GM19395 (cell line): Measurements from ENCODE around the gene EPN3.

Source experiments
- ATAC-seq: cut with Tn5 transposase; IDR thresholded peaks from one replicate; pipeline ENCODE4 v1.9.1; 2021; ENCODE audit warnings: mild to moderate bottlenecking, moderate library complexity; ENCODE audit not compliant: unreplicated experiment

Gene EPN3

DNA sequence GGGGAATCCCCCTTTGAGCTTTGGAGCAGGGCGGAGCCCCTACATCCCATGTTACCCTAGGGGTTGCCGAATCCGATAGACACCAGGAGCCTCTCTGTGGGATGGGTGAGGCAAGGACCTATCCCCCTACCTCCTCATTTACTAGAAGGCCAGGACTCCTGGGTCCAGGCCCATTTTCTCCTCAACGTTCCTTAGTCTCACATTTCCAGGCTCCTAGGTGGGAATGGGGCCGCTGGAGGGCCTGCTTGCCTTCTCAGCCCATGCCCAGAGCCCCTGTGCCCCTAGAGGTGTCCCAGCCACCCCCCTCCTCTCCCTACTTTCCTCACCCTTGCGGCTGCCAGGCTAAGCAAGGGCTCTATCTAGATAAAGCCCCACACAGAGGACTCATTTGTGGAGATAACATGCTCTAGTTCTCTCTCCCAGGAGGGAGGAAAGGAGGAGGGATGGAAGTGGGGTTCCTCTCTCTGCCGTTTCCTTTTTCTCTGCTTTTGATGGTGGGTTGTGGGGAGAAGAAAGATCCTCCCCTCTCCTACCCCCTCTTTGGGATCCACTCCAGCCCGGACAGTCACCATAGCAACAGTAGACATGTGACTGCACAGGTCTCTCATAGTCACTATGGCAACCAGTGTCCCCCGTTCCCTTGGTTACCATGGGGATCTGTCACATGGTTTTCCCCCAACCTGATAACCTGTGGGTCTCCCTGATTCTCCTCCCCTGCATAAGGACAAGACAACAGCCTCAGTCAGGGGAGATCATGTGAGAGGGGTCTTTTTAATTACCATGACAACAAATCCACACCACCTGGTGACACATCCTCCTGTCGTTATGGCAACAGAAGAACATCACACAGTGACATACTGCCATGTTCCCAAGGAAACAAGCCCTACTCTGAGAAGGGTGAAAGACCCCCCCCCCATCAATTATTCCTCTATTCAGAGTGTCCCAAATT lies 33.1 kb downstream of the EPN3 start:
- no peak for ATAC-seq

DNA sequence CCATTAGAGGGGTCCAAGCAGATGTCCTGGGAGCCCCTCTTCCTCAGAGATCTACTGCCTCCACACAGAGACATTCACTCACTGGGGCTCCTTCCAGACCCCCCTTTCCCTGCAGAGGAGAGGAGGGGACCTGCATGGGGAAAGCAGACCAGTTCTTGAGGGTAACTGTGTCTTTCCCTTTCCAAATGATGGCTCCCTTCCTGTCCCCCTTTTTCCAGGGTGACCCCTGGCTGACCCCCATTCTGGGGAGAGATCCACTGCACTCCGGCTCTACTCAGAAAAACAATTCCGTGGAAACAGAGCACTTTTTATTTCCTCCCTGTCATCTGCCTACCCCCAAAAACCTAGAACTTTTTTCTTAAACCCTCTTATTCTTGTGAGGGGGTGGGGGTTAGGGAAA lies 34.4 kb downstream of the EPN3 start:
- ATAC-seq = no peak

- ATAC-seq = no peak
Measured at GRCh38 chr17:50568659-50569058, 36.1 kb downstream of the EPN3 start.

GRCh38 chr17:50569592-50569991 lies 37.1 kb downstream of the EPN3 start:
- no peak for ATAC-seq

GRCh38 chr17:50570032-50570431 lies 37.5 kb downstream of the EPN3 start:
- ATAC-seq = no peak

GRCh38 chr17:50570528-50570927 lies 38.0 kb downstream of the EPN3 start:
- no peak for ATAC-seq

DNA sequence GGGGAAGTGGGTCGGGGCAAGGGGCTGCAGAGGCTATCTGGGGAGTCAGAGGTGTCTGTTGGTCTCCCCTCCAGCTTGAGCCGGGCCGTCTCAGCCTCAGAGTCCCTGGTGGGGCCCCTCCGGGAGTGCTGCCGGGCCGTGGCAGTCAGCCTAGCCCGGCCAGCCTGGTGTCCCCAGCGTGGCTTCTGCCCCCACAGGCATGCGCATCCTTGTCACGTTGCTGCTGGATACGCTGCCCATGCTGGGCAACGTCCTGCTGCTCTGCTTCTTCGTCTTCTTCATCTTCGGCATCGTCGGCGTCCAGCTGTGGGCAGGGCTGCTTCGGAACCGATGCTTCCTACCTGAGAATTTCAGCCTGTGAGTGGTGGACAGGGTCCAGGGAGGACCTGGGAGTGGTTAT lies 39.1 kb downstream of the EPN3 start:
- no peak for ATAC-seq

- ATAC-seq = no peak
Measured at GRCh38 chr17:50572541-50572940, 40.0 kb downstream of the EPN3 start.

- no peak for ATAC-seq
Measured at GRCh38 chr17:50573866-50574611, 41.5 kb downstream of the EPN3 start.

DNA sequence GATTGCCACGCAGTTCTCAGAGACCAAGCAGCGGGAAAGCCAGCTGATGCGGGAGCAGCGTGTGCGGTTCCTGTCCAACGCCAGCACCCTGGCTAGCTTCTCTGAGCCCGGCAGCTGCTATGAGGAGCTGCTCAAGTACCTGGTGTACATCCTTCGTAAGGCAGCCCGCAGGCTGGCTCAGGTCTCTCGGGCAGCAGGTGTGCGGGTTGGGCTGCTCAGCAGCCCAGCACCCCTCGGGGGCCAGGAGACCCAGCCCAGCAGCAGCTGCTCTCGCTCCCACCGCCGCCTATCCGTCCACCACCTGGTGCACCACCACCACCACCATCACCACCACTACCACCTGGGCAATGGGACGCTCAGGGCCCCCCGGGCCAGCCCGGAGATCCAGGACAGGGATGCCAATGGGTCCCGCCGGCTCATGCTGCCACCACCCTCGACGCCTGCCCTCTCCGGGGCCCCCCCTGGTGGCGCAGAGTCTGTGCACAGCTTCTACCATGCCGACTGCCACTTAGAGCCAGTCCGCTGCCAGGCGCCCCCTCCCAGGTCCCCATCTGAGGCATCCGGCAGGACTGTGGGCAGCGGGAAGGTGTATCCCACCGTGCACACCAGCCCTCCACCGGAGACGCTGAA lies 43.2 kb downstream of the EPN3 start:
- ATAC-seq = no peak

DNA sequence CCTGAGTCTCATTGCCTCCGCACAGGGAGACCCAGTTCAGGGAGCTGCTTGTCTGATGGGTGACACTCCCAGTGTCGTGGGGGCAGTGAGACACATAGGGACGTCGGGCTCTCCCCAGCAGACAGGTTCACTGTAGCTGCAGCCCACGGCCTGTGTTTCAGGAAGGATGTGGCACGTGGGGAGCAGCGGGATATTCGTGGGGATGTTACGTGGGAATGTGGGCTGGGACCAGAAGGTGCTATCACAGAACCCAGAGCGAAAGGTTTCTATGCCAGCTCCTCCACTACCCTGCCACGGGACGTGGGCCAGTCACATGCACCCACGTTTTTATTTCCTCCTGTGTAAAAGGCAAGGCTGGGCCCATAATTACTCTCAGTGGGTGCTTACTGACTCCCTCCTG lies 44.3 kb downstream of the EPN3 start:
- ATAC-seq = no peak

GRCh38 chr17:50577451-50577954 lies 45.0 kb downstream of the EPN3 start:
- no peak for ATAC-seq

DNA sequence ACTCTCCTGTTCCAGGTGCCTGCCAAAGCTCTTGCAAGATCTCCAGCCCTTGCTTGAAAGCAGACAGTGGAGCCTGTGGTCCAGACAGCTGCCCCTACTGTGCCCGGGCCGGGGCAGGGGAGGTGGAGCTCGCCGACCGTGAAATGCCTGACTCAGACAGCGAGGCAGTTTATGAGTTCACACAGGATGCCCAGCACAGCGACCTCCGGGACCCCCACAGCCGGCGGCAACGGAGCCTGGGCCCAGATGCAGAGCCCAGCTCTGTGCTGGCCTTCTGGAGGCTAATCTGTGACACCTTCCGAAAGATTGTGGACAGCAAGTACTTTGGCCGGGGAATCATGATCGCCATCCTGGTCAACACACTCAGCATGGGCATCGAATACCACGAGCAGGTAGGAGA lies 45.6 kb downstream of the EPN3 start:
- no peak for ATAC-seq

DNA sequence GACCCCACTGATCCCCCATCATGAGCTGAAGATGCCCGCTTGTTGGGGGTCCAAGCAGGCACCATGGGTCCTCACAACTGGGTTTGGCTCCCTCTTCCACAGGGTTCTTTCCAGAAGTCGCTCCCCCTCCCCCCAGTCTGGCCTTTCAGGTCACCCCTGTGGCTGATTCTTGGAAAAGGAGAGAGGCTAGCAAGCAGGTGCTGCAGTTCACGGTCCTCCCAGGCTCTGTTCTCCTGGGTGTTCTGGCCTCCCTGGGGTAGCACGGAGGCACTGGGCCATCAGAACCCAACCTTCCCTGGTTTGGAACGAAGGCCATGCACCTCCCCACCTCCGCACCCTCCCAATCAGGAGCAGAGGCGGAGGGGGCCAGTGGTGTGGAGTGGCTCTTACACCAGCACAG lies 46.9 kb downstream of the EPN3 start:
- ATAC-seq = no peak

- ATAC-seq = no peak
Measured at GRCh38 chr17:50580646-50581045, 48.1 kb downstream of the EPN3 start.

DNA sequence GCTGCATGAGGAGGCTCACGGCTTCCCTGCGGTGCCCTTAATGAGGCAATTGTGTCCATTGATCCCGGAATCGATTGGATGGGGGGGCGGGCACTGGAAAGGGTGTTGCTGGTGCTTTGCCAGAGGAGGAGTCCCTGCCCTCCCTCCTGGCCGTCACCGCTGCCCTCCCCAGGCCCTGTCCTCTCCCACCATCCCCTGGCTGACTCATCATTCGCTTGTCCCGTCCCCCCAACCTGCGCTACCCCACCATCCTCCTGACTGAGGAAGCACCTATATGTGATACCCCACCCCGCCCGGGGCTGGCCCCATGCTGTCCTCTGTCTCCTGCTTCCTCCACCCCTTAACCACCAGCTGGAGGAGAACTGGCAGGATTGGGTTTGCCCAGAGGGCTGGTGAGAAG lies 48.8 kb downstream of the EPN3 start:
- no peak for ATAC-seq

- no peak for ATAC-seq
Measured at GRCh38 chr17:50582741-50583140, 50.2 kb downstream of the EPN3 start.

DNA sequence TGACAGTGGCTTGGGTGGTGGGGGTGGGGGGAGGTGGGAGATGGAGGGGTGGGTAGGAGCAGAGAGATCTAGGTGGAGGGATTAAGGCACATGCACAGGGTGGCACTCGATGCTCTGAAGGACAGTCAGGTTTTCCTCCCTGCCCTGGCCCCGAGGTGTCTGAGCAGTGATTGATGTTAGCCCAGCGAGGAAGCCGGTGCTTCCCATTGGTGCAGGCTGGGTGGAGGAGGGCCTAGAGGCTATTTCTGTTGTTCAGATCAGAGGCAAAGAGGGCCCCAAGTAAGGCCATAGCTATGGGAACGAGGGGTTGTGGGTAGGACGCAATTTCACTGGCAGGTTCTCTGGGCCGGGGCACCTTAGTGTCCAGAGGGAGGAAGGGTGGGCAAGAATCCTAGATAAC lies 51.1 kb downstream of the EPN3 start:
- no peak for ATAC-seq

GRCh38 chr17:50584116-50584515 lies 51.6 kb downstream of the EPN3 start:
- no peak for ATAC-seq

- ATAC-seq = no peak
Measured at GRCh38 chr17:50584749-50585148, 52.2 kb downstream of the EPN3 start.

- no peak for ATAC-seq
Measured at GRCh38 chr17:50585346-50585745, 52.8 kb downstream of the EPN3 start.
